Endothelial cell of umbilical vein (primary cell): ENCODE data around the gene MEF2C. TPM values are rescaled to one million over a fixed set of nuclear protein-coding genes. Genes with fewer than 3 reads are reported as not detected.

Experiments used
- BruUV-seq: library from RNA; stranded (reverse); fragments of 400-500 nt; replicated peaks from 2 replicates; lab custom pipeline; 2021; lab: Mats Ljungman, UMichigan
- CTCF ChIA-PET: fragments of 300-600, 350-600 bp; sonication (Branson Sonifier 250); formaldehyde crosslinking; loops from one replicate; lab custom pipeline; 2021; ENCODE audit warnings: antibody characterized with exemption, inconsistent platforms; lab: Charles Lee
- POLR2A ChIA-PET: fragments of 300-600, 350-600 bp; sonication (Branson Sonifier 250); formaldehyde crosslinking; loops from one replicate; lab custom pipeline; 2021; ENCODE audit warnings: antibody characterized with exemption, inconsistent platforms; lab: Charles Lee
- DNase-seq: peaks from one replicate; pipeline ENCODE4 v3.0.0-alpha.2; 2011; ENCODE audit warnings: low read depth, low spot score
- FAIRE-seq: peaks from 2 replicates; lab custom pipeline; 2011; peaks lifted over from hg19 to GRCh38; lab: Jason Lieb, UNC
- H2AFZ ChIP-seq: 2 replicates; pipeline ENCODE4 v1.6.0; 2012; ENCODE audit warnings: low read depth, low read length, control low read depth, inconsistent platforms
- H3K27ac ChIP-seq: 2 replicates; pipeline ENCODE4 v1.5.1; 2011; ENCODE audit warnings: low read depth, mild to moderate bottlenecking, control low read depth, low read length, moderate library complexity; ENCODE audit not compliant: insufficient read depth
- H3K27me3 ChIP-seq, 2 experiments: 2 replicates each; pipeline versions ENCODE4 v1.6.0 to v1.6.1; 2011; ENCODE audit warnings: low read length in 2 of 2, mixed read lengths in 1 of 2; ENCODE audit not compliant: control insufficient read depth in 2 of 2, insufficient read depth in 2 of 2
- H3K36me3 ChIP-seq, 2 experiments: 2 replicates in 1 of 2; 3 replicates in 1 of 2; pipeline ENCODE4 v1.5.1; 2011; ENCODE audit warnings: low read length in 2 of 2, mild to moderate bottlenecking in 1 of 2, moderate library complexity in 1 of 2; ENCODE audit not compliant: control insufficient read depth in 2 of 2, insufficient read depth in 2 of 2; ENCODE audit errors: extremely low read depth in 1 of 2
- H3K4me1 ChIP-seq: 3 replicates; pipeline ENCODE4 v1.5.1; 2011; ENCODE audit warnings: mild to moderate bottlenecking, low read length; ENCODE audit not compliant: control insufficient read depth, insufficient read depth; ENCODE audit errors: extremely low read depth
- H3K4me2 ChIP-seq: 2 replicates; pipeline ENCODE4 v1.6.1; 2011; ENCODE audit warnings: low read length, control low read depth, mixed read lengths; ENCODE audit not compliant: insufficient read depth
- H3K4me3 ChIP-seq, 3 experiments: fragments of 200-600 bp in 1 of 3; sonication (generic), shearing (Covaris generic) in 1 of 3; replicated peaks in 1 of 3; 2 replicates each; pipeline ENCODE4 v1.5.1; 2011 to 2016; ENCODE audit warnings: control low read depth in 3 of 3, low read length in 3 of 3, mild to moderate bottlenecking in 2 of 3, inconsistent platforms in 1 of 3, low read depth in 1 of 3, moderate library complexity in 1 of 3; ENCODE audit not compliant: insufficient read depth in 1 of 3
- H3K79me2 ChIP-seq: 2 replicates; pipeline ENCODE4 v1.6.0; 2012; ENCODE audit warnings: low read length, inconsistent platforms; ENCODE audit not compliant: control insufficient read depth, insufficient read depth
- H3K9ac ChIP-seq: replicated peaks from 2 replicates; pipeline ENCODE3; 2011; ENCODE audit warnings: low read length, control low read depth; ENCODE audit not compliant: insufficient read depth; ENCODE audit errors: extremely low read depth
- H3K9me1 ChIP-seq: replicated peaks from 3 replicates; pipeline ENCODE4 v1.6.0; 2011; ENCODE audit warnings: mild to moderate bottlenecking, low read length; ENCODE audit not compliant: control insufficient read depth, insufficient read depth; ENCODE audit errors: extremely low read depth
- H3K9me3 ChIP-seq: replicated peaks from 2 replicates; pipeline ENCODE4 v1.5.1; 2012; ENCODE audit warnings: low read length, inconsistent platforms; ENCODE audit not compliant: control insufficient read depth, insufficient read depth
- H4K20me1 ChIP-seq: replicated peaks from 2 replicates; pipeline ENCODE3; 2011; ENCODE audit warnings: mild to moderate bottlenecking, low read length; ENCODE audit not compliant: control insufficient read depth, insufficient read depth; ENCODE audit errors: extremely low read depth
- CTCF ChIP-seq, 2 donors: IDR thresholded peaks; 1 replicate in 1 of 2; 2 replicates in 1 of 2; pipeline ENCODE4 v1.5.1; 2011; ENCODE audit warnings: low read length in 2 of 2, mild to moderate bottlenecking in 2 of 2, moderate library complexity in 2 of 2, control low read depth in 1 of 2, inconsistent platforms in 1 of 2, low read depth in 1 of 2; ENCODE audit not compliant: insufficient read depth in 1 of 2; ENCODE audit errors: extremely low read depth in 1 of 2
- EZH2 ChIP-seq: IDR thresholded peaks from 2 replicates; pipeline ENCODE4 v1.6.1; 2012; ENCODE audit warnings: borderline replicate concordance, low read depth, mild to moderate bottlenecking, moderate library complexity, low read length, inconsistent platforms; ENCODE audit not compliant: severe bottlenecking
- FOS ChIP-seq: IDR thresholded peaks from 2 replicates; pipeline ENCODE4 v1.6.1; 2011; ENCODE audit warnings: mild to moderate bottlenecking, low read length, moderate library complexity, borderline replicate concordance; ENCODE audit not compliant: insufficient read depth
- MAX ChIP-seq: IDR thresholded peaks from 2 replicates; pipeline ENCODE4 v1.6.1; 2011; ENCODE audit not compliant: insufficient read depth, insufficient read length
- MYC ChIP-seq: IDR thresholded peaks from one replicate; pipeline ENCODE4 v1.6.1; 2011; ENCODE audit warnings: mild to moderate bottlenecking, low read depth, low read length
- dilution Hi-C: fragments of 300-500 bp; cut with MboI; formaldehyde crosslinking; loops from one replicate; pipeline ENCODE4 v1.15.0; 2019; ENCODE audit warnings: low sequenced_read_pairs; ENCODE audit not compliant: extremely low pct_ligation_motif_present
- intact Hi-C: fragments of 100-400 bp; cut with micrococcal nuclease; formaldehyde crosslinking; loops from one replicate; pipeline ENCODE4 v1.10.0; 2022
- polyA plus RNA-seq, 4 experiments: library from polyadenylated mRNA; depleted of rRNA in 3 of 4; stranded (reverse) in 3 of 4; unstranded in 1 of 4; fragments of >200 nt; gene quantifications; 2 replicates each; pipeline versions ENCODE4 v1.2.1 to v1.2.3, GENCODE V29; 2011 to 2012; ENCODE audit warnings: missing spikeins in 1 of 4
- total RNA-seq: library from RNA; stranded (reverse); gene quantifications from 2 replicates; pipeline ENCODE4 v1.2.3, GENCODE V29; 2021

MEF2C gene
- total and polyA plus RNA-seq, 2 donors (not counting 3 experiments of a cell fraction or from before 2014, with no cell fraction given): 21.2 to 67.7 TPM

DNA sequence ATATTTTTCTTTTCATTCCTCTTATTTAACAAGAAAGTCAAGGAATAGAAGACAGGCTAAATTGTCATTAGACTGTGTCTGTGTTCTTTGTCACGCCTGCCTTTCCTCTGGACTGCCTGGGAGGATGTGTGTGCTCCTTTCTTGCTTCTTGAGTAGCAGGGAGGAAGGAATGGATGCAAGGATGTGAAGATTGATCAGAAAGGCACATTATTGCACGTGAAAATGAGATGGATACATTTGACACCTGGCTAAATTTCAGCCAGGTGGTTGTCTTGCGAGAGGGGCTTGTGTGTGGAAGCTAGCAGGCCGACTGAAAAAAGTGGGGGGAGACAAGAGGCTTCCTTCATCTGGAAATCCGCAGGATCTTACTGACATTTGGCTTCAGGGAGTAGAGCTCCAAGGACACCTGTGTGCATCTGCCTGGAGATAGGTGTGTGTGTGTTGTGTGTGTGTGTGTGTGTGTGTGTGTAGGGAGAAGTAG, 200.1 kb downstream of the MEF2C start:
- dilution Hi-C loops (loop anchor here (25.0 kb wide), 1 partner anchor 546 kb away; no protein-coding TSS in a partner anchor), intact Hi-C loops (loop anchor here (1.0 to 5.0 kb wide), 2 partner anchors 8 to 1271 kb away; partner anchors contain the start of gene CCNH)
- H3K27ac ChIP-seq: no peak overlapping the region
- TF ChIP-seq MAX: no peak
- TF ChIP-seq MYC: no peak
- TF ChIP-seq EZH2: no peak
- no peak for TF ChIP-seq CTCF (IDR thresholded peaks at IDR 0.05; ENCODE audit: extremely low read depth in 1 of 2, insufficient read depth in 1 of 2, low read depth in 1 of 2, low read length in 2 of 2)
- no peak for TF ChIP-seq FOS
- H3K9ac ChIP-seq: no peak overlapping the region
- H3K9me3 ChIP-seq: no peaks in the 10 kb centered on the region
- CTCF ChIA-PET: interaction anchor here (7.5 kb wide), 1 partner anchor 902 kb away, joined by 120 read pairs; no protein-coding TSS in a partner anchor
- H3K36me3 ChIP-seq: no peaks in the 10 kb centered on the region
- BruUV-seq: no TSS peak
- no peaks in the 10 kb centered on the region for H4K20me1 ChIP-seq
- peaks cover 3% of the 10 kb centered on the region for H3K4me1 ChIP-seq
- H3K27me3 ChIP-seq: peaks cover 87 to 99% of the 10 kb centered on the region in 2 experiments
- H3K9me1 ChIP-seq: no peaks in the 10 kb centered on the region
- POLR2A ChIA-PET: no interaction called here
- no peak overlapping the region for H3K4me2 ChIP-seq
- FAIRE-seq (no peak), DNase-seq (no peak)
- no peak overlapping the region for H2AFZ ChIP-seq
- H3K4me3 ChIP-seq: no peak overlapping the region
- no peaks in the 10 kb centered on the region for H3K79me2 ChIP-seq
